ENCODE data around the gene PARD3. TPM values are rescaled to one million over a fixed set of nuclear protein-coding genes. Genes with fewer than 3 reads are reported as not detected.

PARD3 gene
- total RNA-seq, 1 donor from 2014 or later, result 35.4 TPM

DNA sequence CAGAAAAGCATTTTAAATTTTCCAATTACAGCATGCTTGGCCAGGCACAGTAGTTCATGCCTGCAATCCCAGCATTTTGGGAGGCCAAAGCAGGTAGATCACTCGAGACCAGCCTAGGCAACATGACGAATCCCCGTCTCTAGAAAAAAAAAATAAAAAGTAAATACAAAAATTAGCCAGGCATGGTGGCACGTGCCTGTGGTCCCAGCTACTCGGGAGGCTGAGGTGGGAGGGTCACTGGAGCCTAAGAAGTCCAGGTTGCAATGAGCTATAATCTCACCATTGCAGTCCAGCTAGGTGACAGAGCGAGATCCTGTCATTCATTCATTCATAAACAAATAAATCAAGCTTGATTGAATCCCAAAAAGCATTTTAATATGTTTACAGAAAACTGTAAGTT lies 234.9 kb downstream of the PARD3 start:
- Histone ChIP-seq H3K4me2 (ENCODE audit: low read length) (peak overlapping the region; percentile 42), H3K4me1 (ENCODE audit: insufficient read depth, low read length) (peaks cover 21% of the 10 kb centered on the region)

DNA sequence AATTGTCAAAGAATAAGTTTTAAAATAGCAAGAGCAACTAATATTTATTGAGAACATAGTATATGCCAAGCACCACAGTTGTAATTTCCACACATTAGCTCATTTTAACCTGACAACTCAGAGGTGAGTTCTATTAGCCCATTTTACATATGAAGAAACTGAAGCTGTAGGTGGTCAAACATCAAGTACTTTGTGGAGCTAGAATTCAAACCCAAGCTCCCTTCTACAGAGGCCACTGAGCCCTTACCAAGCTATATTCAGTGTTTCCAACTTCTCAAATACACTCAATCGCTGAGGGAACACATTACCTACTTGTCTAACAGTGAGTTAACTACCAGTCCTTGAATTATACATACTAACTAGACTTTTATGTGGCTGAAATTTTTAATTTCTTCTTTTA lies 236.6 kb downstream of the PARD3 start:
- Histone ChIP-seq H3K27me3 (ENCODE audit: insufficient read depth, low read length) (no peaks in the 10 kb centered on the region), H3K9ac (ENCODE audit: low read length) (no peak overlapping the region), H3K79me2 (ENCODE audit: insufficient read depth, low read length) (no peaks in the 10 kb centered on the region), H3K9me3 (ENCODE audit: insufficient read depth, low read depth, low read length) (no peaks in the 10 kb centered on the region), H2AFZ (ENCODE audit: low read depth, low read length) (no peak overlapping the region), H3K36me3 (ENCODE audit: insufficient read depth, low read length) (no peaks in the 10 kb centered on the region), H3K4me1 (ENCODE audit: insufficient read depth, low read length) (peaks cover 21% of the 10 kb centered on the region), H3K4me2 (ENCODE audit: low read length) (no peak overlapping the region), H3K27ac (ENCODE audit: low read depth, low read length) (no peak overlapping the region), H3K4me3 (ENCODE audit: insufficient read depth, low read depth, low read length) (no peak overlapping the region), H4K20me1 (ENCODE audit: insufficient read depth, low read length) (no peaks in the 10 kb centered on the region)
- no peak for FAIRE-seq
- Mint-ChIP-seq H3K27me3 (ENCODE audit: low read depth, unreplicated experiment) (no peaks in the 10 kb centered on the region), H3K4me3 (ENCODE audit: unreplicated experiment) (no peak overlapping the region), H3K36me3 (ENCODE audit: low read depth, unreplicated experiment) (no peaks in the 10 kb centered on the region), H3K9me3 (ENCODE audit: unreplicated experiment) (no peaks in the 10 kb centered on the region), H3K4me1 (ENCODE audit: low read depth, unreplicated experiment) (peaks cover 36% of the 10 kb centered on the region), H3K27ac (ENCODE audit: unreplicated experiment) (no peak overlapping the region)
- TF ChIP-seq CTCF (IDR thresholded peaks at IDR 0.05; ENCODE audit: insufficient read depth, low read depth, low read length) (no peak), EZH2 (IDR thresholded peaks at IDR 0.05; ENCODE audit: insufficient read depth, low read length) (no peak)
- DNase-seq (ENCODE audit: low read depth), result no peak

More for the DNA sequence above, 234.9 kb downstream of the PARD3 start:
- DNase-seq (ENCODE audit: low read depth) (no peak), FAIRE-seq (no peak)
- Histone ChIP-seq H4K20me1 (ENCODE audit: insufficient read depth, low read length) (no peaks in the 10 kb centered on the region), H3K79me2 (ENCODE audit: insufficient read depth, low read length) (no peaks in the 10 kb centered on the region), H2AFZ (ENCODE audit: low read depth, low read length) (no peak overlapping the region), H3K27ac (ENCODE audit: low read depth, low read length) (peak overlapping the region; percentile 29), H3K36me3 (ENCODE audit: insufficient read depth, low read length) (no peaks in the 10 kb centered on the region), H3K4me3 (ENCODE audit: insufficient read depth, low read depth, low read length) (no peak overlapping the region), H3K9me3 (ENCODE audit: insufficient read depth, low read depth, low read length) (no peaks in the 10 kb centered on the region), H3K27me3 (ENCODE audit: insufficient read depth, low read length) (no peaks in the 10 kb centered on the region), H3K9ac (ENCODE audit: low read length) (no peak overlapping the region)
- H3K27me3 Mint-ChIP-seq (ENCODE audit: low read depth, unreplicated experiment), result no peaks in the 10 kb centered on the region
- no peaks in the 10 kb centered on the region for H3K36me3 Mint-ChIP-seq (ENCODE audit: low read depth, unreplicated experiment)
- H3K4me3 Mint-ChIP-seq (ENCODE audit: unreplicated experiment), result no peak overlapping the region
- no peaks in the 10 kb centered on the region for H3K9me3 Mint-ChIP-seq (ENCODE audit: unreplicated experiment)
- peaks cover 44% of the 10 kb centered on the region for H3K4me1 Mint-ChIP-seq (ENCODE audit: low read depth, unreplicated experiment)
- no peak overlapping the region for H3K27ac Mint-ChIP-seq (ENCODE audit: unreplicated experiment)
- TF ChIP-seq CTCF (IDR thresholded peaks at IDR 0.05; ENCODE audit: insufficient read depth, low read depth, low read length) (no peak), EZH2 (IDR thresholded peaks at IDR 0.05; ENCODE audit: insufficient read depth, low read length) (no peak)

GRCh38 chr10:34576797-34577196 lies 238.3 kb downstream of the PARD3 start:
- DNase-seq (ENCODE audit: low read depth) (peak; percentile 34), FAIRE-seq (no peak)
- Histone ChIP-seq H4K20me1 (ENCODE audit: insufficient read depth, low read length) (no peaks in the 10 kb centered on the region), H2AFZ (ENCODE audit: low read depth, low read length) (no peak overlapping the region), H3K27ac (ENCODE audit: low read depth, low read length) (no peak overlapping the region), H3K4me1 (ENCODE audit: insufficient read depth, low read length) (peaks cover 10% of the 10 kb centered on the region), H3K9ac (ENCODE audit: low read length) (no peak overlapping the region), H3K9me3 (ENCODE audit: insufficient read depth, low read depth, low read length) (no peaks in the 10 kb centered on the region), H3K27me3 (ENCODE audit: insufficient read depth, low read length) (no peaks in the 10 kb centered on the region), H3K4me3 (ENCODE audit: insufficient read depth, low read depth, low read length) (no peak overlapping the region), H3K36me3 (ENCODE audit: insufficient read depth, low read length) (no peaks in the 10 kb centered on the region), H3K4me2 (ENCODE audit: low read length) (no peak overlapping the region), H3K79me2 (ENCODE audit: insufficient read depth, low read length) (no peaks in the 10 kb centered on the region)
- peaks cover 31% of the 10 kb centered on the region for H3K4me1 Mint-ChIP-seq (ENCODE audit: low read depth, unreplicated experiment)
- H3K9me3 Mint-ChIP-seq (ENCODE audit: unreplicated experiment), result no peaks in the 10 kb centered on the region
- TF ChIP-seq CTCF (IDR thresholded peaks at IDR 0.05; ENCODE audit: insufficient read depth, low read depth, low read length), result no peak
- H3K36me3 Mint-ChIP-seq (ENCODE audit: low read depth, unreplicated experiment), result no peaks in the 10 kb centered on the region
- no peaks in the 10 kb centered on the region for H3K27me3 Mint-ChIP-seq (ENCODE audit: low read depth, unreplicated experiment)
- H3K27ac Mint-ChIP-seq (ENCODE audit: unreplicated experiment), result no peak overlapping the region
- no peak overlapping the region for H3K4me3 Mint-ChIP-seq (ENCODE audit: unreplicated experiment)

Data from astrocyte (in vitro differentiated cells and primary cell).